Measurements from ENCODE around the gene FKBP15. TPM values are rescaled to one million over a fixed set of nuclear protein-coding genes. Genes with fewer than 3 reads are reported as not detected.
"Not testable (repeated sequence)": the region's sequence is repeated elsewhere in the genome, so short reads cannot be mapped to it uniquely, and the experiment has no call there.

FKBP15 gene
- total RNA-seq, 2 experiments from 2014 or later = 28.4 to 28.5 TPM

DNA sequence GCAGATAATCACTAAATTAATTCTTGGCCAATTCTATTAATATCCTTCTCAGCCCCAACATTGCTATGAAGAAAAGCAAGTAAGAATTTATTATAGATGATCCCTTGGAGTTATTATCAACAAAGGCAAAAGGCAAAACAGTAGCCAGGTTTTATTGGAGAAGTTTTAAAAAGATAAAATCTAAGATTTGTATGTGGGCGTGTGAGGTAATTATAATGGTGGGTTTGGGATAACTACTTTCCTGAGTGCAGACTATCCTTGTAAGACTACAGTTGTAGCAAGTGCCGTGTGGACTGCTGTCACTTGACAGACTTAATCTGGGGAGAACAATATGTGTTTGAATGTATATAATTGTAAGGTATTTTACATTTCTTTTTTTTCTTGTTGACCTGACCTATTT is 23.5 kb upstream of the FKBP15 start:
- H3K27ac Mint-ChIP-seq = no peak overlapping the region
- no peak overlapping the region for H3K4me3 Mint-ChIP-seq
- H3K4me1 Mint-ChIP-seq = no peaks in the 10 kb centered on the region
- no peak for DNase-seq
- H3K36me3 Mint-ChIP-seq = peaks cover 8% of the 10 kb centered on the region
- no peaks in the 10 kb centered on the region for H3K27me3 Mint-ChIP-seq
- H3K9me3 Mint-ChIP-seq = peaks cover 2% of the 10 kb centered on the region

- no peaks in the 10 kb centered on the region for H3K9me3 Mint-ChIP-seq
- H3K4me3 Mint-ChIP-seq = no peak overlapping the region
- H3K4me1 Mint-ChIP-seq = peaks cover 6% of the 10 kb centered on the region
- no peak overlapping the region for H3K27ac Mint-ChIP-seq
- H3K36me3 Mint-ChIP-seq = peaks cover 2% of the 10 kb centered on the region
- H3K27me3 Mint-ChIP-seq = no peaks in the 10 kb centered on the region
- DNase-seq = no peak
These were observed 20.1 kb upstream of the FKBP15 start for GRCh38 chr9:113241161-113241560.

DNA sequence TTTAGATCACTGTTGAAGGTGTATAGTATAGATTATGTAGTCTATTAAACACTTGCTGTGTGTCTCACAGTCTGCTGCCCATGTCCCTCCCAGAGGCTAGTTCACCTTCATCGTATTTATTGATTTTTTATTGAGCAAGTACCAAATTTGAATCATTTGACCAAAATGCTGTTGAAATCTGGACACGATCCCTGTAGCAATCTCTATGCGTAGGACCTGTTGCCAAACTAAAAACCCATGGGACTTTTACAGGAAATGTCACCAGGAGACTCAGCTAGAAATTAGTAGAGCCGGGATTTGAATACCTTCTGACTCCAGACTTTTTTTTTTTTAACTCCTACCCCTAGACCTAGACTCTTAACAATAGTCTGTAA is 17.8 kb upstream of the FKBP15 start:
- Mint-ChIP-seq H3K4me3 (no peak overlapping the region), H3K4me1 (peaks cover 6% of the 10 kb centered on the region), H3K27me3 (no peaks in the 10 kb centered on the region), H3K36me3 (peaks cover 2% of the 10 kb centered on the region), H3K27ac (no peak overlapping the region), H3K9me3 (no peaks in the 10 kb centered on the region)
- DNase-seq = no peak

DNA sequence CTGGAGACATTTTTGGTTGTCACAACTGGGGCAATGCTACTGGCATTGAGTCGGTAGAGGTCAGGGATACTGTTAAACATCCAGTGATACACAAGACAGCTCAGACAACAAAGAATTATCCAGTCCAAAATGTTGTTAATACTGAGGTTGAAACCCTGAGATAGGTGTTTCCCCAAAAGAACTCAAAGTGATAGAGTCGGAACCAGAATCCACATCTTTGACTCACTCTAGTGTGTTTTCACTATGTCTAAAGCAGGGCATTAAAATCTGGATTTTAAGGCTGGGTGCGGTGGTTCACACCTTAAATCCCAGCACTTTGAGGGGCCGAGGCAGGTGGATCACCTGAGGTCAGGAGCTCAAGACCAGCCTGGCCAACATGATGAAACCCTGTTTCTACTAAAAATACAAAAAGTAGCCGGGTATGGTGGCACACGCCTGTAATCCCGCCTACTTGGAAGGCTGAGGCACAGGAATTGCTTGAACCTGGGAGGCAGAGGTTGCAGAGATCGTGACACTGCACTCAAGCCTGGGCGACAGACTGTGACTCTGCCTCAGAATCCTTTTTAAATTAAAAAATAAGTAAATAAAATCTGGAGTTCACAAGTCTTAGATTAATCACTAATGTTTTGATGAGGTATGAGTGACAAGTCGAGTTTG is 17.3 kb upstream of the FKBP15 start:
- no peak for DNase-seq
- Mint-ChIP-seq H3K36me3 (peaks cover 2% of the 10 kb centered on the region), H3K4me3 (no peak overlapping the region), H3K27ac (no peak overlapping the region), H3K9me3 (no peaks in the 10 kb centered on the region), H3K4me1 (peaks cover 6% of the 10 kb centered on the region), H3K27me3 (no peaks in the 10 kb centered on the region)

DNA sequence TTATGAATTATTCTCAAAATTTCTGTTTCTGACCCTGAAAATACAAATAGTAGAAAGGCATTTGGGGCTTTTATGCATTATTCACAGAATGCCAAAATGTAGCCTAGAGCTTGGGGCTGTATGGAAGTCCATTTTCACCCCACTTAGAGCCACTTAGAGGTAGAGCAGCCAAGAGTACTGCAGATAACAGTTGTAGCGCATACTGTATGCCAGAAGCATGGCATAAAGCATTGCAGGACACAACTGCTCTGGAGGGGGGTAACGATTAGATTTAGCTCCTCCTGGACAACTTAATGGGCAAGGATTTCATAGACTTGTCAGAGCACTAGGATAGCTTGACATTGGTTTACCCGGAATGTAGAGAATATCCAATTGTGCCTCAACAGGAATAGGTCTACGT is 15.9 kb upstream of the FKBP15 start:
- H3K4me1 Mint-ChIP-seq = peaks cover 11% of the 10 kb centered on the region
- H3K27me3 Mint-ChIP-seq = no peaks in the 10 kb centered on the region
- no peak overlapping the region for H3K27ac Mint-ChIP-seq
- DNase-seq = no peak
- H3K36me3 Mint-ChIP-seq = peaks cover 2% of the 10 kb centered on the region
- H3K4me3 Mint-ChIP-seq = no peak overlapping the region
- no peaks in the 10 kb centered on the region for H3K9me3 Mint-ChIP-seq

DNA sequence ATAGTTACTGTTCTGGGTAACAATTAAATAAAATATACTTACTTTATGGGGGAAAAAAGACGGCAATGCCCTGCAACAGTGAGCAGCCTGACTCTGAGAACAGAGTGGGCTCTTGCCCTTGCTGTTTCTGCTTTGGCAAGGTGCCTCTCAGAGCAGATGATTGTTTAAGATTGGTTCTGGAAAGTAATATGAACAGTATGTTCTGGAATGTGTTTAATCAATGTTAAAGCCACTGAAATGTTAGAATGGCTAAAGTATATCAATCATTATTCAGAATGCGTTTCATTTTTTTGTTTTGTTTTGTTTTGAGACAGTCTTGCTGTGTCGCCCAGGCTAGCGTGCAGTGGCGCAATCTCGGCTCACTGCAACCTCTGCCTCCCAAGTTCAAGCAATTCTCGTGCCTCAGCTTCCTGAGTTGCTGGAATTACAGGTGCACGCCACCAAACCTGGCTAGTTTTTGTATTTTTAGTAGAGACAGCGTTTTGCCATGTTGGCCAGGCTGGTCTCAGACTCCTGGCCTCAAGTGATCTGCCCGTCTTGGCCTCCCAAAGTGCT is 14.7 kb upstream of the FKBP15 start:
- H3K4me1 Mint-ChIP-seq = peaks cover 12% of the 10 kb centered on the region
- DNase-seq, H3K36me3 Mint-ChIP-seq, H3K27me3 Mint-ChIP-seq, H3K9me3 Mint-ChIP-seq, H3K4me3 Mint-ChIP-seq, H3K27ac Mint-ChIP-seq: not testable (repeated sequence)

- peaks cover 2% of the 10 kb centered on the region for H3K36me3 Mint-ChIP-seq
- H3K4me1 Mint-ChIP-seq = peaks cover 20% of the 10 kb centered on the region
- no peaks in the 10 kb centered on the region for H3K9me3 Mint-ChIP-seq
These were observed 10.6 kb upstream of the FKBP15 start for GRCh38 chr9:113231701-113232100.

DNA sequence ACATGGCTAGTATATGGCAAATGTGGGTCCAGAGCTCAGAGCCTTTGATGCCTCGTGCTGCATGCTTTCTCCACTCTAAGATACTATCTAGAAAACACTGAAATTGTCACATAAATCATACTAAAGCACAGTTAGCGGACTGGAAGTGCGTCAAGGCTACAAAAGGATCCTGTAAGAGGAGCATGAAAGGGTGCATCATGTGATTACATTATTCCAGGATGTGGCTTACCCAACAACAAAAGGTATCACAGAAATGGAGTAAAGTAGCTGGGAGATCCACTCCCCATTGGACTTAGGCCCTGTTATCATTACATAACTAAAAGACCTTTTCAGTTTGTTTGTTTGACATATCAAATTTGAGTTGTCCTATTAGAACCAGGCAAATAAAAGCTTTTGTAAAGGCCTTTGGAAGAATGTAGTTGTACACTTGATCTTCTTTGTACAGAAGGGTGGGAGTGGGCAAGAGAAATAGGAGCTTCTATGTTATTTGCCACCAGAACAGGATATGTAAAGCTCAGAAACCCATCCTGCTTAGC is 7.1 kb upstream of the FKBP15 start:
- no peak for DNase-seq
- Mint-ChIP-seq H3K36me3 (peaks cover 10% of the 10 kb centered on the region), H3K27ac (no peak overlapping the region), H3K4me1 (peaks cover 20% of the 10 kb centered on the region), H3K4me3 (no peak overlapping the region), H3K27me3 (no peaks in the 10 kb centered on the region), H3K9me3 (no peaks in the 10 kb centered on the region)

More at GRCh38 chr9:113231701-113232100, 10.6 kb upstream of the FKBP15 start:
- Mint-ChIP-seq H3K27me3 (no peaks in the 10 kb centered on the region), H3K4me3 (no peak overlapping the region), H3K27ac (no peak overlapping the region)
- DNase-seq = no peak

- Mint-ChIP-seq H3K4me3 (no peak overlapping the region), H3K27me3 (no peaks in the 10 kb centered on the region), H3K36me3 (peaks cover 10% of the 10 kb centered on the region), H3K9me3 (no peaks in the 10 kb centered on the region), H3K4me1 (peaks cover 22% of the 10 kb centered on the region), H3K27ac (no peak overlapping the region)
- no peak for DNase-seq
These were observed 6.4 kb upstream of the FKBP15 start for GRCh38 chr9:113227436-113227835.

DNA sequence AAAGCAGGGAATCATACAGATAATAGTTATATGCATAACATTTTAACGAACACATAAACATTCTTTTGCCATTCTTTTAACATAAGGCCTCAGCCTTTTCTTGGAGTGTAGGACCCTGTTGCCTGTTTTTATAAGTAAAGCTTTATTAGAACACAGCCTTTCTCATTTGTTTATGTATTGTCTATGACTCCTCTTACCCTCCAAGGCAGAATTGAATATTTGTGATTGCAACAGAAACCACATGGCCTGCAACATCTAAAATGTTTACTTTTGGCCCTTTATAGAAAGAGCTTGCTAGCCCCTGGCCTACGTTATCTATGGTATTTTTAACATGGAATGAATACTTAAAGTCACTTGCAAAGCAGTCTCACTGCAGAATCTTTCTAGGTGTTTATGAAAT is 2.9 kb upstream of the FKBP15 start:
- Mint-ChIP-seq H3K27me3 (no peaks in the 10 kb centered on the region), H3K4me1 (peaks cover 33% of the 10 kb centered on the region), H3K36me3 (peaks cover 11% of the 10 kb centered on the region), H3K4me3 (no peak overlapping the region), H3K27ac (no peak overlapping the region), H3K9me3 (no peaks in the 10 kb centered on the region)
- no peak for DNase-seq

- Mint-ChIP-seq H3K9me3 (no peaks in the 10 kb centered on the region), H3K4me1 (peaks cover 35% of the 10 kb centered on the region)
These were observed 1.4 kb upstream of the FKBP15 start for GRCh38 chr9:113222482-113222841.

GRCh38 chr9:113221800-113222481 is 864 bp upstream of the FKBP15 start:
- H3K36me3 Mint-ChIP-seq = peaks cover 11% of the 10 kb centered on the region
- peaks cover 31% of the 10 kb centered on the region for H3K4me1 Mint-ChIP-seq
- H3K27me3 Mint-ChIP-seq = no peaks in the 10 kb centered on the region
- H3K9me3 Mint-ChIP-seq = no peaks in the 10 kb centered on the region
- peak overlapping the region; percentile 97 for H3K4me3 Mint-ChIP-seq
- H3K27ac Mint-ChIP-seq = peak overlapping the region; percentile 94
- no peak for DNase-seq

More at GRCh38 chr9:113222482-113222841, 1.4 kb upstream of the FKBP15 start:
- H3K27ac Mint-ChIP-seq = peak overlapping the region; percentile 94
- no peak for DNase-seq
- H3K27me3 Mint-ChIP-seq = no peaks in the 10 kb centered on the region
- peaks cover 11% of the 10 kb centered on the region for H3K36me3 Mint-ChIP-seq
- peak overlapping the region; percentile 97 for H3K4me3 Mint-ChIP-seq

DNA sequence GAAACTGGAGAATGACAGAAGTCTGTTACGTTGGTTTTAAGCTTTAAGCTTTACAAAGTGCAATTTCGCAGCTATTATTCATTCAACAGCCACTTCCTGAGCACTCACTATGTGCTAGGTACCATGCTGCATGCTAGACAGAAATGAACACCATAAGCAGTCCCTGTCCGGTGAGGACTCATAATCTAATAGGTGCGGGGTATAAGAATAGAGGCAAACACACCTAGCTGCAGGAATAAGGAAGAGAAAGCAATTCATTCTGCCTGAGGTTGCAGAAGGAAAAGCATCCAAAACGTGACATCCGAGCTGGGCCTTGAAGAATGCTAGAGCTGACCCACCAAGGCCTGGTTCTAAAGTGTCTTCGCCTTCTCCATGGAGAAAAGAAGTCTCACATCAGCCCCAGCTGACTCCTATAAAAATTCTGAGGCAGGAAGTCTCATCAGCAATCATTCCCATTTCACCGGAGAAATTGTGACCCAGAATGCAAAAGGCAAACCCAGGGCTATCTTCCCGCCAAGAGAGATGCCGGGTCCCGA is 542 bp downstream of the FKBP15 start:
- Mint-ChIP-seq H3K4me1 (peaks cover 35% of the 10 kb centered on the region), H3K4me3 (peak overlapping the region; percentile 97), H3K9me3 (no peaks in the 10 kb centered on the region), H3K27me3 (no peaks in the 10 kb centered on the region), H3K27ac (peak overlapping the region; percentile 94), H3K36me3 (peaks cover 9% of the 10 kb centered on the region)
- no peak for DNase-seq

DNA sequence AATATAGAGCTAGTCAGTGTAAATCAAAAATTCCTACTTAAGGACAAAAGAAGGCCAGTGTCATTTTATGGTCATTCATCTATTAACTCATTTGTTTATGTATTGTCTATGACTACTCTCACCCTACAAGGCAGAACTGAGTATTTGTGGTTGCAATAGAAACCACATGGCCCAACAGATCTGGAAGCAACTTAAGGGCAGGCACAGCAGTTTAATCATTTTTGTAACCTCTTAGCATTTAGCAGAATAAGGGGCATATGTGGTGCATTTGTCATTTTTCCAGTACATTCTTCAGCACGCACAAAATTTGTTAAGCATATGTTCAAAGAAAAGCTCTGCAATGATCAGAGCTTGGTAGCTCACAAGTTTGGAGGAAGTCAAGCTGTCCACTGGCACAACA is 1.1 kb downstream of the FKBP15 start:
- DNase-seq = peak; percentile 7
- H3K4me3 Mint-ChIP-seq = peak overlapping the region; percentile 97
- H3K4me1 Mint-ChIP-seq = peaks cover 39% of the 10 kb centered on the region
- H3K27me3 Mint-ChIP-seq = no peaks in the 10 kb centered on the region
- no peaks in the 10 kb centered on the region for H3K9me3 Mint-ChIP-seq
- H3K36me3 Mint-ChIP-seq = peaks cover 13% of the 10 kb centered on the region
- H3K27ac Mint-ChIP-seq = peak overlapping the region; percentile 94

GRCh38 chr9:113219186-113219936 is 1.7 kb downstream of the FKBP15 start:
- H3K4me3 Mint-ChIP-seq = peak overlapping the region; percentile 97
- no peak for DNase-seq
- H3K4me1 Mint-ChIP-seq = peaks cover 42% of the 10 kb centered on the region
- peaks cover 13% of the 10 kb centered on the region for H3K36me3 Mint-ChIP-seq
- peak overlapping the region; percentile 94 for H3K27ac Mint-ChIP-seq
- no peaks in the 10 kb centered on the region for H3K9me3 Mint-ChIP-seq
- H3K27me3 Mint-ChIP-seq = no peaks in the 10 kb centered on the region
